ENCODE results near the gene RBMS3. TPM values are rescaled to one million over a fixed set of nuclear protein-coding genes. Genes with fewer than 3 reads are reported as not detected.
A peak's percentile ranks its signal among the peaks of the same experiment; 100 is the strongest.

Gene RBMS3
- total RNA-seq, 5 donors from 2014 or later (not counting 1 experiment from before 2014, with no cell fraction given) = 0.62 to 2.9 (median 1.4) TPM

- H3K9me3 Mint-ChIP-seq = peaks cover 4 to 15% (median 7%) of the 10 kb centered on the region in 3 donors
- no peak overlapping the region for H3K27ac Mint-ChIP-seq
- Histone ChIP-seq H3K9me3 (no peaks in the 10 kb centered on the region), H3K4me3 (ENCODE audit: control insufficient read depth in 1 of 2, extremely low read depth in 1 of 2, low read length in 1 of 2) (no peak overlapping the region), H3K4me1 (ENCODE audit: control insufficient read depth in 1 of 2, extremely low read depth in 1 of 2, insufficient read depth in 2 of 2, low read length in 2 of 2) (no peaks in the 10 kb centered on the region), H3K36me3 (ENCODE audit: control insufficient read depth in 2 of 2, extremely low read depth in 1 of 2, insufficient read depth in 1 of 2, low read length in 1 of 2) (no peaks in the 10 kb centered on the region), H3K27ac (ENCODE audit: low read length) (no peak overlapping the region), H3K27me3 (replicated peaks in 1 of 2; ENCODE audit: control insufficient read depth in 2 of 2, extremely low read depth in 1 of 2, insufficient read depth in 2 of 2, low read length in 1 of 2) (peaks cover 0 to 7% of the 10 kb centered on the region in 2 experiments)
- DNase-seq (no peak), ATAC-seq (replicated peaks in 1 of 4) (no peak)
- ChIA-PET CTCF (no interaction called here), POLR2A (no interaction called here)
- H3K4me3 Mint-ChIP-seq = no peak overlapping the region
- H3K4me1 Mint-ChIP-seq = no peaks in the 10 kb centered on the region
- no CpG with 5 or more reads among the region's 2 CpGs for WGBS (ENCODE audit: insufficient coverage)
- no peaks in the 10 kb centered on the region for H3K36me3 Mint-ChIP-seq
- peaks cover 0 to 7% of the 10 kb centered on the region in 2 donors for H3K27me3 Mint-ChIP-seq
These were observed 419.4 kb downstream of the RBMS3 start for GRCh38 chr3:29700256-29700655.

GRCh38 chr3:29701326-29701983 lies 420.6 kb downstream of the RBMS3 start:
- Mint-ChIP-seq H3K4me3 (no peak overlapping the region), H3K9me3 (peaks cover 4 to 15% (median 7%) of the 10 kb centered on the region in 3 donors), H3K4me1 (no peaks in the 10 kb centered on the region), H3K27me3 (peaks cover 0 to 7% of the 10 kb centered on the region in 2 donors), H3K27ac (no peak overlapping the region), H3K36me3 (no peaks in the 10 kb centered on the region)
- POLR2A ChIA-PET = no interaction called here
- 93% methylated on average over 32 of the region's 41 CpGs for WGBS (ENCODE audit: insufficient coverage)
- ATAC-seq (replicated peaks in 1 of 4) = no peak
- CTCF ChIA-PET = no interaction called here
- Histone ChIP-seq H3K9me3 (no peaks in the 10 kb centered on the region), H3K27ac (ENCODE audit: low read length) (no peak overlapping the region), H3K4me3 (ENCODE audit: control insufficient read depth in 1 of 2, extremely low read depth in 1 of 2, low read length in 1 of 2) (no peak overlapping the region), H3K27me3 (replicated peaks in 1 of 2; ENCODE audit: control insufficient read depth in 2 of 2, extremely low read depth in 1 of 2, insufficient read depth in 2 of 2, low read length in 1 of 2) (peaks cover 0 to 7% of the 10 kb centered on the region in 2 experiments), H3K4me1 (ENCODE audit: control insufficient read depth in 1 of 2, extremely low read depth in 1 of 2, insufficient read depth in 2 of 2, low read length in 2 of 2) (no peaks in the 10 kb centered on the region), H3K36me3 (ENCODE audit: control insufficient read depth in 2 of 2, extremely low read depth in 1 of 2, insufficient read depth in 1 of 2, low read length in 1 of 2) (no peaks in the 10 kb centered on the region)
- DNase-seq = peak in 1 of 35 experiments; percentile 1

- no peaks in the 10 kb centered on the region for H3K9me3 ChIP-seq
- Mint-ChIP-seq H3K27me3 (peaks cover 0 to 4% of the 10 kb centered on the region in 2 donors), H3K36me3 (no peaks in the 10 kb centered on the region), H3K4me3 (no peak overlapping the region), H3K9me3 (peaks cover 0 to 4% (median 3%) of the 10 kb centered on the region in 3 donors), H3K4me1 (no peaks in the 10 kb centered on the region), H3K27ac (no peak overlapping the region)
- H3K4me3 ChIP-seq (ENCODE audit: control insufficient read depth in 1 of 2, extremely low read depth in 1 of 2, low read length in 1 of 2) = no peak overlapping the region
- peaks cover 0 to 4% of the 10 kb centered on the region in 2 experiments for H3K27me3 ChIP-seq (replicated peaks in 1 of 2; ENCODE audit: control insufficient read depth in 2 of 2, extremely low read depth in 1 of 2, insufficient read depth in 2 of 2, low read length in 1 of 2)
- H3K27ac ChIP-seq (ENCODE audit: low read length) = no peak overlapping the region
- CTCF ChIA-PET = no interaction called here
- no peak for ATAC-seq (replicated peaks in 1 of 4)
- no peaks in the 10 kb centered on the region for H3K4me1 ChIP-seq (ENCODE audit: control insufficient read depth in 1 of 2, extremely low read depth in 1 of 2, insufficient read depth in 2 of 2, low read length in 2 of 2)
- no CpG with 5 or more reads among the region's 3 CpGs for WGBS (ENCODE audit: insufficient coverage)
- no peak for DNase-seq
- POLR2A ChIA-PET = no interaction called here
- no peaks in the 10 kb centered on the region for H3K36me3 ChIP-seq (ENCODE audit: control insufficient read depth in 2 of 2, extremely low read depth in 1 of 2, insufficient read depth in 1 of 2, low read length in 1 of 2)
These were observed 425.3 kb downstream of the RBMS3 start for GRCh38 chr3:29705906-29706844.

GRCh38 chr3:29708884-29709283 lies 428.0 kb downstream of the RBMS3 start:
- 88% methylated on average over 7 of the region's 8 CpGs for WGBS (ENCODE audit: insufficient coverage)
- H3K27ac Mint-ChIP-seq = no peak overlapping the region
- H3K36me3 ChIP-seq (ENCODE audit: control insufficient read depth in 2 of 2, extremely low read depth in 1 of 2, insufficient read depth in 1 of 2, low read length in 1 of 2) = no peaks in the 10 kb centered on the region
- no peaks in the 10 kb centered on the region for H3K36me3 Mint-ChIP-seq
- DNase-seq (no peak), ATAC-seq (replicated peaks in 1 of 4) (no peak)
- peaks cover 0 to 4% of the 10 kb centered on the region in 2 donors for H3K27me3 Mint-ChIP-seq
- H3K4me3 Mint-ChIP-seq = no peak overlapping the region
- H3K9me3 Mint-ChIP-seq = no peaks in the 10 kb centered on the region
- H3K27me3 ChIP-seq (replicated peaks in 1 of 2; ENCODE audit: control insufficient read depth in 2 of 2, extremely low read depth in 1 of 2, insufficient read depth in 2 of 2, low read length in 1 of 2) = no peaks in the 10 kb centered on the region
- ChIA-PET POLR2A (interaction anchor here in 1 of 2 donors (0.5 kb wide), 1 partner anchor 53 kb away, joined by 3 read pairs; no protein-coding TSS in a partner anchor), CTCF (no interaction called here)
- H3K4me3 ChIP-seq (ENCODE audit: control insufficient read depth in 1 of 2, extremely low read depth in 1 of 2, low read length in 1 of 2) = no peak overlapping the region
- no peak overlapping the region for H3K27ac ChIP-seq (ENCODE audit: low read length)
- no peaks in the 10 kb centered on the region for H3K4me1 ChIP-seq (ENCODE audit: control insufficient read depth in 1 of 2, extremely low read depth in 1 of 2, insufficient read depth in 2 of 2, low read length in 2 of 2)
- H3K9me3 ChIP-seq = no peaks in the 10 kb centered on the region
- no peaks in the 10 kb centered on the region for H3K4me1 Mint-ChIP-seq

GRCh38 chr3:29711255-29711771 lies 430.4 kb downstream of the RBMS3 start:
- Mint-ChIP-seq H3K27ac (no peak overlapping the region), H3K9me3 (no peaks in the 10 kb centered on the region), H3K27me3 (peaks cover 0 to 4% of the 10 kb centered on the region in 2 donors), H3K36me3 (no peaks in the 10 kb centered on the region), H3K4me1 (no peaks in the 10 kb centered on the region), H3K4me3 (no peak overlapping the region)
- Histone ChIP-seq H3K27ac (ENCODE audit: low read length) (no peak overlapping the region), H3K27me3 (replicated peaks in 1 of 2; ENCODE audit: control insufficient read depth in 2 of 2, extremely low read depth in 1 of 2, insufficient read depth in 2 of 2, low read length in 1 of 2) (no peaks in the 10 kb centered on the region), H3K4me1 (ENCODE audit: control insufficient read depth in 1 of 2, extremely low read depth in 1 of 2, insufficient read depth in 2 of 2, low read length in 2 of 2) (no peaks in the 10 kb centered on the region), H3K9me3 (no peaks in the 10 kb centered on the region), H3K4me3 (ENCODE audit: control insufficient read depth in 1 of 2, extremely low read depth in 1 of 2, low read length in 1 of 2) (no peak overlapping the region), H3K36me3 (ENCODE audit: control insufficient read depth in 2 of 2, extremely low read depth in 1 of 2, insufficient read depth in 1 of 2, low read length in 1 of 2) (no peaks in the 10 kb centered on the region)
- ChIA-PET CTCF (no interaction called here), POLR2A (no interaction called here)
- 43% methylated on average over 2 of the region's 3 CpGs for WGBS (ENCODE audit: insufficient coverage)
- DNase-seq = no peak
- no peak for ATAC-seq (replicated peaks in 1 of 4)

GRCh38 chr3:29716213-29716612 lies 435.3 kb downstream of the RBMS3 start:
- Mint-ChIP-seq H3K9me3 (no peaks in the 10 kb centered on the region), H3K27me3 (no peaks in the 10 kb centered on the region), H3K4me1 (no peaks in the 10 kb centered on the region), H3K4me3 (no peak overlapping the region), H3K27ac (no peak overlapping the region), H3K36me3 (no peaks in the 10 kb centered on the region)
- H3K4me3 ChIP-seq (ENCODE audit: control insufficient read depth in 1 of 2, extremely low read depth in 1 of 2, low read length in 1 of 2) = no peak overlapping the region
- WGBS (ENCODE audit: insufficient coverage) = no CpG with 5 or more reads among the region's 2 CpGs
- no peaks in the 10 kb centered on the region for H3K27me3 ChIP-seq (replicated peaks in 1 of 2; ENCODE audit: control insufficient read depth in 2 of 2, extremely low read depth in 1 of 2, insufficient read depth in 2 of 2, low read length in 1 of 2)
- ChIA-PET CTCF (interaction anchor here in 1 of 2 donors (0.5 kb wide), 1 partner anchor 288 kb away, joined by 3 read pairs; no protein-coding TSS in a partner anchor), POLR2A (no interaction called here)
- H3K36me3 ChIP-seq (ENCODE audit: control insufficient read depth in 2 of 2, extremely low read depth in 1 of 2, insufficient read depth in 1 of 2, low read length in 1 of 2) = no peaks in the 10 kb centered on the region
- ATAC-seq (replicated peaks in 1 of 4) (no peak), DNase-seq (no peak)
- H3K4me1 ChIP-seq (ENCODE audit: control insufficient read depth in 1 of 2, extremely low read depth in 1 of 2, insufficient read depth in 2 of 2, low read length in 2 of 2) = no peaks in the 10 kb centered on the region
- no peak overlapping the region for H3K27ac ChIP-seq (ENCODE audit: low read length)
- H3K9me3 ChIP-seq = no peaks in the 10 kb centered on the region

All from T-cell (primary cell).